Panc1 (cell line): Measurements from ENCODE around the gene ANKRD10. TPM values are rescaled to one million over a fixed set of nuclear protein-coding genes. Genes with fewer than 3 reads are reported as not detected.

Experiments
- ATAC-seq: fragments of 200-7000 bp; cut with Tn5 transposase; 2 replicates; pipeline ENCODE4 v1.9.1; 2020; ENCODE audit warnings: mild to moderate bottlenecking, moderate library complexity
- BruUV-seq: library from RNA; stranded (reverse); fragments of 400-500 nt; replicated peaks from 2 replicates; lab custom pipeline; 2021; lab: Mats Ljungman, UMichigan
- CTCF ChIA-PET: fragments of 300-600 bp; sonication (Branson Sonifier 250); formaldehyde crosslinking; loops from one replicate; lab custom pipeline; 2022; ENCODE audit warnings: antibody characterized with exemption; lab: Charles Lee
- POLR2A ChIA-PET: fragments of 300-600 bp; sonication (Branson Sonifier 250); formaldehyde crosslinking; loops from one replicate; lab custom pipeline; 2022; ENCODE audit warnings: antibody characterized with exemption; lab: Charles Lee
- DNase-seq: peaks from one replicate; pipeline ENCODE4 v3.0.0-alpha.2; 2010; ENCODE audit warnings: low read depth, low spot score
- H3K27ac ChIP-seq: 2 replicates; pipeline ENCODE4 v1.5.1; 2011; ENCODE audit warnings: mild to moderate bottlenecking, low read length, inconsistent platforms
- H3K27me3 ChIP-seq: fragments of 200-500 bp; sonication (Bioruptor generic); 2 replicates; pipeline ENCODE4 v1.6.0; 2014; ENCODE audit warnings: low read length, inconsistent platforms; ENCODE audit not compliant: control insufficient read depth, insufficient read depth
- H3K36me3 ChIP-seq: fragments of 200-500 bp; sonication (Bioruptor generic); 2 replicates; pipeline ENCODE4 v1.5.1; 2014; ENCODE audit warnings: inconsistent platforms, mild to moderate bottlenecking, low read length, moderate library complexity; ENCODE audit not compliant: control insufficient read depth, insufficient read depth
- H3K4me1 ChIP-seq: 2 replicates; pipeline ENCODE4 v1.5.1; 2011; ENCODE audit warnings: inconsistent platforms, mild to moderate bottlenecking, low read length, moderate library complexity; ENCODE audit not compliant: control insufficient read depth, insufficient read depth
- H3K4me3 ChIP-seq, 2 experiments: 2 replicates each; pipeline ENCODE4 v1.5.1; 2011 to 2012; ENCODE audit warnings: low read depth in 2 of 2, low read length in 2 of 2, mild to moderate bottlenecking in 2 of 2, inconsistent platforms in 1 of 2, moderate library complexity in 1 of 2
- H3K9me3 ChIP-seq: fragments of 200-500 bp; sonication (Bioruptor generic); 2 replicates; pipeline ENCODE4 v1.5.1; 2014; ENCODE audit warnings: low read depth, mild to moderate bottlenecking, inconsistent platforms, low read length, moderate library complexity; ENCODE audit not compliant: control insufficient read depth, insufficient read depth
- POLR2AphosphoS5 ChIP-seq: IDR thresholded peaks from 2 replicates; pipeline ENCODE4 v1.6.1; 2012; ENCODE audit warnings: mild to moderate bottlenecking, low read depth, low read length, moderate library complexity
- SIN3A ChIP-seq: IDR thresholded peaks from 2 replicates; pipeline ENCODE4 v1.6.1; 2012; ENCODE audit warnings: low read depth, mild to moderate bottlenecking, low read length, moderate library complexity, borderline replicate concordance; ENCODE audit not compliant: insufficient read depth
- TCF7L2 ChIP-seq: IDR thresholded peaks from 2 replicates; pipeline ENCODE4 v1.6.1; 2011; ENCODE audit warnings: mild to moderate bottlenecking, low read depth, low read length, inconsistent platforms
- in situ Hi-C: cut with HindIII; loops from 2 replicates; pipeline ENCODE4 v1.10.0; 2016; ENCODE audit warnings: low sequenced_read_pairs, low pct_unique_long_range_greater_than_20kb
- intact Hi-C: fragments of 100-400 bp; cut with micrococcal nuclease; formaldehyde crosslinking; loops from one replicate; pipeline ENCODE4 v1.10.0; 2022; ENCODE audit not compliant: unreplicated experiment
- total RNA-seq: library from RNA; stranded (reverse); gene quantifications from one replicate; pipeline ENCODE4 v1.2.1, GENCODE V29; 2021; ENCODE audit not compliant: unreplicated experiment
- TF ChIP-seq, protein P1 (sequence below), 2 experiments: IDR thresholded peaks; 2 replicates each; pipeline ENCODE4 v1.6.1; 2011 to 2012; ENCODE audit warnings: low read depth in 2 of 2, control low read depth in 1 of 2, low read length in 1 of 2, mild to moderate bottlenecking in 1 of 2, moderate library complexity in 1 of 2; ENCODE audit not compliant: insufficient read depth in 1 of 2
- TF ChIP-seq, protein P2 (sequence below): fragments of 450-650 bp; IDR thresholded peaks from 2 replicates; pipeline ENCODE4 v1.5.1; 2017; ENCODE audit warnings: mild to moderate bottlenecking

ANKRD10 gene
- total RNA-seq, 1 experiment from 2014 or later, result 76.8 TPM

DNA sequence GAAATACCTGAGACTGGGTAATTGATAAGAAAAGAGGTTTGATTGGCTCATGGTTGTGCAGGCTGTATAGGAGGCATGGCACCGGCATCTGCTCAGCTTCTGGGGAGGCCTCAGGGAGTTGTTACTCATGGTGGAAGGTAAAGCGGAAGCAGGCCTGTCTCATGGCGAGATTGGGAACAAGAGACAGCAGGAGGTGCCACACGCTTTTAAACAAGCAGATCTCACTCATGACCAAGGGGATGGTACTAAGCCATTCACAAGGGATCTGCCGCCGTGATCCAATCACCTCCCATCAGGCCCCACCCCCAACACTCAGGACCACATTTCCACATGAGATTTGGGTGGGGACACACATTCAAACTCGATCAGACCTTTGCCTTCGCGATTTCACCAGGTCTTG lies 86.2 kb downstream of the ANKRD10 start:
- in situ Hi-C loops, result no loop called here
- CTCF ChIA-PET, result no interaction called here
- ATAC-seq, result no peak

More for the DNA sequence above, 86.2 kb downstream of the ANKRD10 start:
- H3K4me3 ChIP-seq, result no peak overlapping the region
- BruUV-seq, result no TSS peak
- POLR2A ChIA-PET, result no interaction called here
- no peaks in the 10 kb centered on the region for H3K36me3 ChIP-seq
- intact Hi-C loops, result no loop called here
- H3K27ac ChIP-seq, result no peak overlapping the region
- no peaks in the 10 kb centered on the region for H3K4me1 ChIP-seq
- H3K27me3 ChIP-seq, result no peaks in the 10 kb centered on the region
- DNase-seq, result no peak
- no peaks in the 10 kb centered on the region for H3K9me3 ChIP-seq
- TF ChIP-seq, protein P1, sequence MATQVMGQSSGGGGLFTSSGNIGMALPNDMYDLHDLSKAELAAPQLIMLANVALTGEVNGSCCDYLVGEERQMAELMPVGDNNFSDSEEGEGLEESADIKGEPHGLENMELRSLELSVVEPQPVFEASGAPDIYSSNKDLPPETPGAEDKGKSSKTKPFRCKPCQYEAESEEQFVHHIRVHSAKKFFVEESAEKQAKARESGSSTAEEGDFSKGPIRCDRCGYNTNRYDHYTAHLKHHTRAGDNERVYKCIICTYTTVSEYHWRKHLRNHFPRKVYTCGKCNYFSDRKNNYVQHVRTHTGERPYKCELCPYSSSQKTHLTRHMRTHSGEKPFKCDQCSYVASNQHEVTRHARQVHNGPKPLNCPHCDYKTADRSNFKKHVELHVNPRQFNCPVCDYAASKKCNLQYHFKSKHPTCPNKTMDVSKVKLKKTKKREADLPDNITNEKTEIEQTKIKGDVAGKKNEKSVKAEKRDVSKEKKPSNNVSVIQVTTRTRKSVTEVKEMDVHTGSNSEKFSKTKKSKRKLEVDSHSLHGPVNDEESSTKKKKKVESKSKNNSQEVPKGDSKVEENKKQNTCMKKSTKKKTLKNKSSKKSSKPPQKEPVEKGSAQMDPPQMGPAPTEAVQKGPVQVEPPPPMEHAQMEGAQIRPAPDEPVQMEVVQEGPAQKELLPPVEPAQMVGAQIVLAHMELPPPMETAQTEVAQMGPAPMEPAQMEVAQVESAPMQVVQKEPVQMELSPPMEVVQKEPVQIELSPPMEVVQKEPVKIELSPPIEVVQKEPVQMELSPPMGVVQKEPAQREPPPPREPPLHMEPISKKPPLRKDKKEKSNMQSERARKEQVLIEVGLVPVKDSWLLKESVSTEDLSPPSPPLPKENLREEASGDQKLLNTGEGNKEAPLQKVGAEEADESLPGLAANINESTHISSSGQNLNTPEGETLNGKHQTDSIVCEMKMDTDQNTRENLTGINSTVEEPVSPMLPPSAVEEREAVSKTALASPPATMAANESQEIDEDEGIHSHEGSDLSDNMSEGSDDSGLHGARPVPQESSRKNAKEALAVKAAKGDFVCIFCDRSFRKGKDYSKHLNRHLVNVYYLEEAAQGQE (IDR thresholded peaks at IDR 0.05; ENCODE audit: insufficient read depth in 1 of 2, low read depth in 2 of 2, low read length in 1 of 2), result no peak
- no peak for TF ChIP-seq POLR2AphosphoS5
- no peak for TF ChIP-seq TCF7L2
- TF ChIP-seq, protein P2, sequence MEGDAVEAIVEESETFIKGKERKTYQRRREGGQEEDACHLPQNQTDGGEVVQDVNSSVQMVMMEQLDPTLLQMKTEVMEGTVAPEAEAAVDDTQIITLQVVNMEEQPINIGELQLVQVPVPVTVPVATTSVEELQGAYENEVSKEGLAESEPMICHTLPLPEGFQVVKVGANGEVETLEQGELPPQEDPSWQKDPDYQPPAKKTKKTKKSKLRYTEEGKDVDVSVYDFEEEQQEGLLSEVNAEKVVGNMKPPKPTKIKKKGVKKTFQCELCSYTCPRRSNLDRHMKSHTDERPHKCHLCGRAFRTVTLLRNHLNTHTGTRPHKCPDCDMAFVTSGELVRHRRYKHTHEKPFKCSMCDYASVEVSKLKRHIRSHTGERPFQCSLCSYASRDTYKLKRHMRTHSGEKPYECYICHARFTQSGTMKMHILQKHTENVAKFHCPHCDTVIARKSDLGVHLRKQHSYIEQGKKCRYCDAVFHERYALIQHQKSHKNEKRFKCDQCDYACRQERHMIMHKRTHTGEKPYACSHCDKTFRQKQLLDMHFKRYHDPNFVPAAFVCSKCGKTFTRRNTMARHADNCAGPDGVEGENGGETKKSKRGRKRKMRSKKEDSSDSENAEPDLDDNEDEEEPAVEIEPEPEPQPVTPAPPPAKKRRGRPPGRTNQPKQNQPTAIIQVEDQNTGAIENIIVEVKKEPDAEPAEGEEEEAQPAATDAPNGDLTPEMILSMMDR, result no peak
- TF ChIP-seq SIN3A, result no peak

Other genes with a start within 250 kb of the ANKRD10 start
- 31.9 TPM for gene CARS2, start 209.0 kb downstream of the ANKRD10 start, total RNA-seq
- 9.2 TPM for gene ING1, start 201.4 kb downstream of the ANKRD10 start, total RNA-seq
- gene ARHGEF7, start 200.2 kb upstream of the ANKRD10 start, total RNA-seq, result 36.4 TPM